CD4-positive, alpha-beta T cell treated with Interleukin-1 beta for 1 hour (primary cell): ENCODE measurements around the gene PXK.
"Not testable (repeated sequence)": the region's sequence is repeated elsewhere in the genome, so short reads cannot be mapped to it uniquely, and the experiment has no call there.

Source experiments
- DNase-seq, 2 donors: peaks; one replicate each; pipeline ENCODE4 v3.0.0-alpha.2; 2020 to 2022

PXK gene

DNA sequence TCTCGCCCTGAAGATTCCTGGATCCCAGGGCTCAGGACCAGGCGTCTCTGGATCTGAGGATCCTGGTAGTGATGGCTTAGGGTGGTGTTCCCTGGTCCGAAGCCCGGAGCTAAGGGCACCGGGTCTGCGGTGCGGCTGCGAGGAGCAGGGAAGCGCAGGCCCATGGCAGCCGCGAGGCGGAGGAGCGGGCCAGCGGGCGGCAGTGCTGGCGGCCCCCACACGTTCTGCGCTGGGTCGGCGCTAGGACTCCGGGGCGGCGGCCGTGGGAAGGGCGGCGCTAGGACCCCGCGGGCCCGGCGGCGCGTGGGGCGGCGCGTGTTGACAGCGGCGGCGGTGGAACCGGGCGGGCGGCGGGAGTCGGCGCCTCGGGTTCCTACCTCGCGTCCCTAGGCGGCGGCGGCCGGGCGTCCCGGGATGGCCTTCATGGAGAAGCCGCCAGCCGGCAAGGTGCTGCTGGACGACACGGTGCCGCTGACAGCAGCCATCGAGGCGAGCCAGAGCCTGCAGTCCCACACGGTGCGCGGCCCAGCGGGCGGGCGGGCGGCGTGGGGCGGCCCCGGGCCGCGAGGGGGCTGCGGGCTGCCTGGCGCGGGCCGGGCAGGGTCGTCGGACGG is at the start of gene PXK:
Gene PXK, plus strand, starts transcription at position 318 of the 614 bp plus-strand sequence. Its CDS starts 97 bp downstream, at position 415.
- peak; percentile 79 to 81 for DNase-seq

- no peak for DNase-seq
Measured at GRCh38 chr3:58285334-58285733, 47.4 kb upstream of the PXK start.

DNA sequence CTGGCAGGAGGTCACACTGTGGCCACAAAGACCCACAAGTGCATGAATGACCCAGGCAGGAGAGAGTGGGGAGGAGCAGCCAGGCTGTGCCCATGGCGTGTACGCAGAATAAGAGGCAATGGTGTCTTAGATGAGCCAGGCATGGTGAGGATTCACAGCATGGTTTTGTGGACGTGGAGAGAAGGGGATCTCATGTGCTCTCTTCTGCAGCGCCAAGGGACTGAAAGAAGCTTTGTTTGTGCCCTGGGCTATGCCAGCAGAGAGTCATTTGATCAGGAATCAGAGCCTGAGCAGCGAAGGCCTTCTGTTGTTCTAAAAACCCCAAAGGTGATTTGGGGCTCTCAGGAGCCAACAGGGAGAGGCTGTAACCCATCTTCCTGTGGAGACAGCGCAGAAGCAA is 45.3 kb upstream of the PXK start:
- DNase-seq, result no peak

- DNase-seq, result no peak
Measured at GRCh38 chr3:58288011-58288728, 44.5 kb upstream of the PXK start.

GRCh38 chr3:58288964-58289613 is 43.6 kb upstream of the PXK start:
- DNase-seq, result not testable (repeated sequence)

- DNase-seq, result not testable (repeated sequence)
Measured at GRCh38 chr3:58290446-58290845, 42.2 kb upstream of the PXK start.

DNA sequence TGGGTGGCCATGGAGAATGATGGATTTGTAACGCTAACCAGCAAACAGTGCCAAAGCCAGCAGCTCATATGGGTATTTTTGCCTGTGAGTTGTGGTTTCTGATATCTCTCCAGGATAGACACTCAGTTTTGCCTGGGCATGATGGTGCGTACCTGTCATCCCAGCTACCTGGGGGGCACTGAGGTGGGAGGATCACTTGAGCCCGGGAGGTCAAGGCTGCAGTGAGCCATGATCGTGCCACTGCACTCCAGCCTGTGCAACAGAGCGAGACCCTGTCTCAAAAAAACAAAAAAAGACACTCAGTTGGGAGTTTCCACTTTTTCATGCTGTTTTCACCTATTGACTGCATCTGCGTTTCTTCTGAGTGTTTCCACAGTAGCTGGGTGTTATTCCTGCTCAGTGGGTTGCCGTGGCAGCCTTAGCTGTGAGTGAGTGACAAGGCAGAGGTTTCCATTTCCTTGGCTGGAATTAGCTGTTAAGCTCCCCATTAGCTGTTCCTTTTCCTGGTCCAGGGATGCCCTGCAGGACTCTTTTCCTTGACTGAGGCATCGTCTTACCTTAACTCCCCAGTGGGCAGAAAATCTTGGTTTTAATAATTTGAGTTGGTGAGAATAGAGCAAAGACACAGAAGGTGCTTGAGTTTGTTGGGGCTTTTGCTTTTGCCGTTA is 40.9 kb upstream of the PXK start:
- no peak for DNase-seq

DNA sequence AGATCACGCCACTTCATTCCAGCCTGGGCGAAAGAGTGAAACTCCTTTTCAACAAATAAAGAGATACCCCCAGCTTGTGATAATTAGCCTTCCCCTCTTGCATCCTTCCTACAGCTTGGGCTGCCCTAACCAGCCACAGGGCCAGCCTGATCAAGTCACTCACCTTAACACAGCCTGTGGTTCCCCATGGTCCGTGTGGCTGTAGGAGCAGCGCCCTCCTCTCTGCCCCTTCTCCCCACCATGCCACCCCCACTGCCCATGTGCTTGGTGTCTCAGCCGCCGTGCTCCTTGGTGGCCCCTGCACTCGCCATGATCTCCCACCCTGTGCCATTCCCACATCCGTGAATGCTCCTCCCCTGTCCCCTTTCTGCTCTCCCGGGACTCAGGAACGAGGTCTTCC is 39.8 kb upstream of the PXK start:
- no peak for DNase-seq

GRCh38 chr3:58293516-58293915 is 39.2 kb upstream of the PXK start:
- no peak for DNase-seq

GRCh38 chr3:58296269-58296668 is 36.4 kb upstream of the PXK start:
- DNase-seq, result no peak

DNA sequence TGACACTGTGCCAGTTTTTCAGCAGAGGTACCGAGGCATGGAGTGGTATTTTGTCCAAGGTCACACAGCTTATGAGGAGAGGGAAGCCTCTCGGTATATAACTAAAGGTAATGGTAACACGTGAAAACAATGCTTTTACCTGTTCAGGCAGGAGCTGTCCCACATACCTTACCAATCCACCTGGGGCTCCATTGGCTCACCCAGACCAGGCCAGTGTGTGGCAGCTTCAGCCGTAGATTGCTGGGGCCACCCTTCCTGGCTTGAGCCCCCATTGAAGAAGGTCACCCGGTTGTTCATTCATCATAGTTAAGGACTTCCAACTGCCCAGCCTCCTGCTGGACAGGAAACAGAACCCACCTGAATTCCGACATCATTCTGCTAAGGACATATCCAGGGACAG is 35.8 kb upstream of the PXK start:
- no peak for DNase-seq

DNA sequence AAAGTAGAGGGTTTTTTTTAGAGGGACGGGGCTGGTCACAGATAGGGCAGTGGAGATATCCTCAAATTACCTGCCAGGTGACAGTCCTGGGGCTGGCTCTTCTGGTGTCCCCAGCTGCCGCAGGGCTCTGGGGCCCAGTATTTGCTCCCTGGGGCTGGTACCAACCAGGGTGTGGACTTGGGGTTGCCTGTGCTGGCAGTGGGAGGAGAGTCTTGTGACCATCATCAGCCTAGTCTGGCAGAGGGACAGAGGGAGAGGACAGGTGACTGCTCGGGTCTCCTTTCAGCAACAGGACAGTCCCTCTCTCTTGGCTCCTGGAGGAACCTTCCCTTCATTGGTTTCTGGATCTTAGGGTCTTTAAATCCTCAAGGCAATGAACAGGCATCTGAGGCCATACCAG is 34.5 kb upstream of the PXK start:
- DNase-seq, result no peak

DNA sequence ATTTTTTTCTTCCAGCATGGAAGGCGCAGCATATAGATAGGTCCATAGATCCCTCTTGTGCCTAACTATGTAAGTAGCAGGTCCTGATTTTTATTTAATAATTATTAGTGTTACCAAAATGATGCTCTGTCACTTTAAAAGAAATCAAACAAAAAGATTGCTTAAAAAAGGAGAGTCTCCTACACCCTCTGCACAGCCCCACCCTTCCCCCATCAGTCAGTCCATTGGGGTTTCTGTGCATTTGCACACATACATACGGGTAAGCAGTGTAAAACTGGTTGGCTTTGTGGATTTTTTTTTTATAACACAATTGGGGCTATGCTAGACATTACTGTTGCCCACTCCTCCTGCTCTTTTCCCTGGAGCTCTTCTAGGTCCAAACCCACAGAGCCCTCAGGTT is 33.6 kb upstream of the PXK start:
- no peak for DNase-seq

GRCh38 chr3:58299839-58300516 is 32.7 kb upstream of the PXK start:
- DNase-seq, result no peak

DNA sequence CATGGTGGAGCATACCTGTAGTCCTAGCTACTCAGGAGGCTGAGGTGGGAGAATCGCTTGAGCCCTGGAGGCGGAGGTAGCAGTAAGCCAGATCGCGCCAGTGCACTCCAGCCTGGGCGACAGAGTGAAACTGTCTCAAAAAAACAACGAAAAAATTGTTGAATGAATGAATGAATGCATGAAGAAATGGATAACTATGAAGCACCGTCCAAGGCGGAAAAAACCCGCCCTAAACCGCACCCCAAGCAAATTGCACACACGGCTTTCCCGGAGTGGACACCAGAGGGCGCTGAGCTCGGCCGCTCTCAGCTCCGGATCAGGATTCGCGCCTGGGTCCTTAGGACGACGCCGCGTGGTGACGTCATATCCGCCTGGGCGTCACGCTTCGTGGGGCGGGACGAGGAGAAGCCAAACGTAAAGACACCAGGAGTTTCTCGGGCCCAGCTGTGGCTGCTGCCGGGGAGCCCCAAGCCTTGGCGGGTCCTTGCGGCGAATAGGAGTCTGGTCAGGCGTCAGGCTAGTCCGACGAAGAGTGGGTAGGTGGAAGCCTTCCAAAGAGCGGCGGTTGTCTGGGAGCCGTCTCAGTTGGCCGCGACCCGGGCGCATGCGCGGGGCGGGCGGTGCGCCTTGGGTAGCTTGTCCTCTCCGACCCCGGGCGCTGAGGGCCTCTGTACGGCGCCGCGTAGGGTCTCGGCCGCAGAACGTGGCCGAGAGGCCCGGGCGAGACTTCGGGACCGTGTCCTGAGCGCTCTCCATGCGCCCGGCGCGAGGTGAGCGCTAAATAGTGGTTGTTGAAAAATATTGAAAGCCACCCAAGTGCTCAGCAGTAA is 26.6 kb upstream of the PXK start, which contains the start of the genes HTD2 and RPP14:
Gene HTD2, plus strand, starts transcription at position 639 of the 830 bp plus-strand sequence. CDS start 11,094 bp downstream, outside the sequence.
Gene RPP14, plus strand, starts transcription at position 364 of the 830 bp plus-strand sequence. CDS start 4,085 bp downstream, outside the sequence.
- peak; percentile 97 to 98 for DNase-seq

DNA sequence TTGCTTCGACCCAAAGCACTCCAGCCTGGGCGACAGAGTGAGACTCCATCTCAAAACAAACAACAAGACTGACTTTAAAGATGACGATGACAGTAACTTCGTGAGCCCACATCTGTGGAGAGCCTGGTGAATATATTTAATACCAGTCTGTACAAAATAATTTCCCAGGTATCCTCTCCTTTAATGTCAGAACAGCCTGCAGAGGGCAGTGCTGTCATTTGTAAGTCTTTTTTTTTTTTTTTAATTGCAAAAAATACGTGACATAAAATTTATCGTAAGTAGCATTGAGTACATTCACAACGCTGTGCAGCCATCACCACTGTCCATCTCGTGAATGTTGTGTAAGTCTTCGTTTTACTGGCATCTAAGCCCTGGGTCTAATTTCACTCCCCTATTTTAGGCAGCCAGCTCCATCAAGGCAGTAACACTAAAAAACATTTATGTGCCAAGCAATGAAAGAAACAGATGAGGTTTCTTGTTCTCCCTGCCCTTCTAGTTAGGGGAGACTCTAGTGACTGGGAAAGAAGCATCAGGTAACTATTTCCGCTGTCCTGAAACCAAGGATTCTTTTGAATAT is 25.0 kb upstream of the PXK start:
- DNase-seq, result peak; percentile 61 to 73

DNA sequence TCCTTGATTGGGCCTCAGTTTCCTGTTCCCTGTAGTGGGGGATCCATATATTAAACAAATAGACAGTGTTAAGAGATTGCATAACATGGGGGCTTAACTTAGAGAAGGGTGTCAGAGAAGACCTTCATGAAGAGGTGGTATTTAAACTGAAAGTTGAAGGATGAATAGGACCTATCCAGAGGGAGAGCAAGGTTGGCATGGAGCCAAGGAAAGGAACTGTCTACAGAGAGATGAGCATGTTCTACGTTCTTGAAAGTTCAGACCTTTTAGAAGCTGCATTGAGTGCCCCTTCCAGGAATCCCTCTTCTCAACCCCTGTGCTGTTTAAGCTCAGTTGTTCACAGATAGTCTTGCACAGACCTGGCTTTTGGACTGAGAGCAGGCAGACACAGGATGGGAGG is 24.0 kb upstream of the PXK start:
- no peak for DNase-seq

DNA sequence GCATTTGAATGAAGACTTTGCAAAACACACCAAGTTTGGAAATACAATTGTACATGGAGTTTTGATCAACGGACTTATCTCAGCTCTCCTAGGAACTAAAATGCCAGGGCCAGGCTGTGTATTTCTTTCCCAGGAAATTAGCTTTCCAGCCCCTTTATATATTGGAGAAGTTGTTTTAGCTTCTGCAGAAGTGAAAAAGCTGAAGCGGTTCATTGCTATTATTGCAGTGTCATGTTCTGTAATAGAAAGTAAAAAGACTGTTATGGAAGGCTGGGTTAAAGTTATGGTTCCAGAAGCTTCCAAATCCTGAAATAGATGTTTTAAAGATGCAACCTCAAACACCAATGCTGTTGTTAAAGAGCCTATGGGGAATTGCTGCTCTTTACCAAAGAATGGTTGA is 14.9 kb upstream of the PXK start:
- no peak for DNase-seq

DNA sequence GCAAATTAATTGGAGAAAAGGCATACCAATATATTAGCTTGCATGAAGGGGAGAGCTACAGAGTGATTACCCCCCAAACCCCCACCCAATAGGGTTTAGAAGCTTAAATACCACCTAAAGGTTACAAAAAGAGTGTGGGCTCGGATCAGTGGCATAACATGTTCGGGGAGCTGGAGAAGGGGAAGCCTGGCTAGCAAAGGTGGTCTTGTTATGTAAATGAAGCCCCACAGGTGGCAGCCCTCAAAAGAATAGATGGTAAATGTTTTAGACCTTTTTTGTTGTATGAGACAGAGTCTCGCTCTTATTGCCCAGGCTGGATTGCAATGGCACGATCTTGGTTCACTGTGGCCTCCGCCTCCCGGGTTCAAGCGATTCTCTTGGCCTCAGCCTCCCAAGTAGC is 10.9 kb upstream of the PXK start:
- no peak for DNase-seq

GRCh38 chr3:58322793-58323192 is 9.9 kb upstream of the PXK start:
- DNase-seq, result no peak
